Fibroblast of mammary gland (primary cell): Measurements from ENCODE around the gene SLC25A47.

Source experiments
- DNase-seq: peaks from one replicate; pipeline ENCODE4 v3.0.0-alpha.2; 2010; ENCODE audit warnings: low read depth
- H3K4me3 ChIP-seq: 2 replicates; pipeline ENCODE4 v1.5.1; 2011; ENCODE audit warnings: low read depth, mild to moderate bottlenecking, low read length, moderate library complexity; ENCODE audit not compliant: control insufficient read depth
- TF ChIP-seq, protein P1 (sequence below): conservative IDR thresholded peaks from 2 replicates; pipeline ENCODE4 v1.5.1; 2011; ENCODE audit warnings: low read depth, low read length, inconsistent platforms; ENCODE audit not compliant: control insufficient read depth, insufficient read depth

SLC25A47 gene

DNA sequence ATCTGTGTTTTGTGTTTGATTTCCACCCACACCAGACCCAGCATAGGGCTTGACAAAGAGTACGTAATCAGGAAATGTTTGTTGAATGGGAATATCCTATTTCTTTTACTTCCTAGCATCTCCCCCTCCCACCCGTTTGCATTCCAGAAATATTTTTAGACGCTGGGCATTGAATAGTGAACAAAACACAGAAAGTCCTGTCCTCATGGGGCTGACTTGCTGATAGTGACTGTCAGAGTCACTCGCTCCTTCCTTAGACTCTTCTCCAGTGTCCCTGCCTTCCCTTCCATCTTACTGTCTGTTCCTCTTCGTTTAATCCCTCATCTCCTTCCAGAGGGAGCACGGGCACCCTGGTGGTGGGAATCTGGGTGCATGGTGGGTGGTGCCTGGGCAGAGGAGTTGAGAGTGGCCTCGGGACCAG, 53.6 kb downstream of the SLC25A47 start:
- DNase-seq = peak; percentile 31
- H3K4me3 ChIP-seq = peak overlapping the region; percentile 82
- TF ChIP-seq, protein P1, sequence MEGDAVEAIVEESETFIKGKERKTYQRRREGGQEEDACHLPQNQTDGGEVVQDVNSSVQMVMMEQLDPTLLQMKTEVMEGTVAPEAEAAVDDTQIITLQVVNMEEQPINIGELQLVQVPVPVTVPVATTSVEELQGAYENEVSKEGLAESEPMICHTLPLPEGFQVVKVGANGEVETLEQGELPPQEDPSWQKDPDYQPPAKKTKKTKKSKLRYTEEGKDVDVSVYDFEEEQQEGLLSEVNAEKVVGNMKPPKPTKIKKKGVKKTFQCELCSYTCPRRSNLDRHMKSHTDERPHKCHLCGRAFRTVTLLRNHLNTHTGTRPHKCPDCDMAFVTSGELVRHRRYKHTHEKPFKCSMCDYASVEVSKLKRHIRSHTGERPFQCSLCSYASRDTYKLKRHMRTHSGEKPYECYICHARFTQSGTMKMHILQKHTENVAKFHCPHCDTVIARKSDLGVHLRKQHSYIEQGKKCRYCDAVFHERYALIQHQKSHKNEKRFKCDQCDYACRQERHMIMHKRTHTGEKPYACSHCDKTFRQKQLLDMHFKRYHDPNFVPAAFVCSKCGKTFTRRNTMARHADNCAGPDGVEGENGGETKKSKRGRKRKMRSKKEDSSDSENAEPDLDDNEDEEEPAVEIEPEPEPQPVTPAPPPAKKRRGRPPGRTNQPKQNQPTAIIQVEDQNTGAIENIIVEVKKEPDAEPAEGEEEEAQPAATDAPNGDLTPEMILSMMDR = peak; percentile 34
